ENCODE measurements around the gene FOXJ1.

Gene FOXJ1

GRCh38 chr17:76139801-76140660 is 1.0 kb downstream of the FOXJ1 start:
- Histone ChIP-seq H3K27me3 (ENCODE audit: insufficient read depth, low read length, poor library complexity, severe bottlenecking) (no peaks in the 10 kb centered on the region), H3K4me1 (ENCODE audit: insufficient read depth, low read length, poor library complexity, severe bottlenecking) (peaks cover 38% of the 10 kb centered on the region), H3K9ac (ENCODE audit: low read depth, low read length, poor library complexity, severe bottlenecking) (no peak overlapping the region)

GRCh38 chr17:76138896-76139752 is 1.9 kb downstream of the FOXJ1 start:
- TF ChIP-seq CTCF (conservative IDR thresholded peaks at IDR 0.05; ENCODE audit: low read length) (no peak), EZH2phosphoT487 (IDR thresholded peaks at IDR 0.05; ENCODE audit: borderline replicate concordance) (no peak)
- Histone ChIP-seq H2AFZ (ENCODE audit: low read length) (no peak overlapping the region), H3K79me2 (ENCODE audit: insufficient read depth, low read length) (no peaks in the 10 kb centered on the region), H3K4me1 (ENCODE audit: insufficient read depth, low read length, poor library complexity, severe bottlenecking) (peaks cover 29% of the 10 kb centered on the region), H3K4me3 (ENCODE audit: low read length, poor library complexity, severe bottlenecking) (no peak overlapping the region), H3K9me2 (replicated peaks; ENCODE audit: low read depth, low read length) (no peaks in the 10 kb centered on the region), H4K20me1 (ENCODE audit: insufficient read depth, low read length, poor library complexity, severe bottlenecking) (no peaks in the 10 kb centered on the region), H3K36me3 (ENCODE audit: insufficient read depth, low read length) (no peaks in the 10 kb centered on the region), H3K9me3 (ENCODE audit: insufficient read depth, low read depth, low read length) (no peaks in the 10 kb centered on the region), H3K4me2 (ENCODE audit: low read depth, low read length, poor library complexity, severe bottlenecking) (no peak overlapping the region), H3K9ac (ENCODE audit: low read depth, low read length, poor library complexity, severe bottlenecking) (no peak overlapping the region), H3K27me3 (ENCODE audit: insufficient read depth, low read length, poor library complexity, severe bottlenecking) (no peaks in the 10 kb centered on the region), H3F3A (ENCODE audit: low read depth) (peaks cover 9% of the 10 kb centered on the region)

More at GRCh38 chr17:76139801-76140660, 1.0 kb downstream of the FOXJ1 start:
- TF ChIP-seq CTCF (conservative IDR thresholded peaks at IDR 0.05; ENCODE audit: low read length) (no peak), EZH2phosphoT487 (IDR thresholded peaks at IDR 0.05; ENCODE audit: borderline replicate concordance) (no peak)
- Histone ChIP-seq H2AFZ (ENCODE audit: low read length) (no peak overlapping the region), H3F3A (ENCODE audit: low read depth) (peaks cover 13% of the 10 kb centered on the region), H3K9me2 (replicated peaks; ENCODE audit: low read depth, low read length) (no peaks in the 10 kb centered on the region), H3K9me3 (ENCODE audit: insufficient read depth, low read depth, low read length) (no peaks in the 10 kb centered on the region), H3K4me2 (ENCODE audit: low read depth, low read length, poor library complexity, severe bottlenecking) (no peak overlapping the region), H3K36me3 (ENCODE audit: insufficient read depth, low read length) (no peaks in the 10 kb centered on the region), H3K4me3 (ENCODE audit: low read length, poor library complexity, severe bottlenecking) (no peak overlapping the region), H4K20me1 (ENCODE audit: insufficient read depth, low read length, poor library complexity, severe bottlenecking) (no peaks in the 10 kb centered on the region), H3K79me2 (ENCODE audit: insufficient read depth, low read length) (no peaks in the 10 kb centered on the region)

GRCh38 chr17:76138234-76138895 is 2.7 kb downstream of the FOXJ1 start:
- Histone ChIP-seq H3K9me2 (replicated peaks; ENCODE audit: low read depth, low read length) (no peaks in the 10 kb centered on the region), H3K9ac (ENCODE audit: low read depth, low read length, poor library complexity, severe bottlenecking) (no peak overlapping the region), H4K20me1 (ENCODE audit: insufficient read depth, low read length, poor library complexity, severe bottlenecking) (no peaks in the 10 kb centered on the region), H3K4me2 (ENCODE audit: low read depth, low read length, poor library complexity, severe bottlenecking) (no peak overlapping the region), H3K9me3 (ENCODE audit: insufficient read depth, low read depth, low read length) (no peaks in the 10 kb centered on the region), H2AFZ (ENCODE audit: low read length) (no peak overlapping the region), H3K4me1 (ENCODE audit: insufficient read depth, low read length, poor library complexity, severe bottlenecking) (peaks cover 22% of the 10 kb centered on the region), H3K79me2 (ENCODE audit: insufficient read depth, low read length) (no peaks in the 10 kb centered on the region), H3K27me3 (ENCODE audit: insufficient read depth, low read length, poor library complexity, severe bottlenecking) (no peaks in the 10 kb centered on the region), H3K36me3 (ENCODE audit: insufficient read depth, low read length) (no peaks in the 10 kb centered on the region), H3F3A (ENCODE audit: low read depth) (peaks cover 3% of the 10 kb centered on the region), H3K4me3 (ENCODE audit: low read length, poor library complexity, severe bottlenecking) (no peak overlapping the region)
- TF ChIP-seq EZH2phosphoT487 (IDR thresholded peaks at IDR 0.05; ENCODE audit: borderline replicate concordance), result no peak
- no peak for TF ChIP-seq CTCF (conservative IDR thresholded peaks at IDR 0.05; ENCODE audit: low read length)
